Superior temporal gyrus (tissue), 1 donor: Measurements from ENCODE around the gene CCDC59.

Source experiments
- DNase-seq: peaks from one replicate; pipeline ENCODE4 v3.0.0-alpha.2; 2016; ENCODE audit errors: extremely low spot score

The CCDC59 gene

DNA sequence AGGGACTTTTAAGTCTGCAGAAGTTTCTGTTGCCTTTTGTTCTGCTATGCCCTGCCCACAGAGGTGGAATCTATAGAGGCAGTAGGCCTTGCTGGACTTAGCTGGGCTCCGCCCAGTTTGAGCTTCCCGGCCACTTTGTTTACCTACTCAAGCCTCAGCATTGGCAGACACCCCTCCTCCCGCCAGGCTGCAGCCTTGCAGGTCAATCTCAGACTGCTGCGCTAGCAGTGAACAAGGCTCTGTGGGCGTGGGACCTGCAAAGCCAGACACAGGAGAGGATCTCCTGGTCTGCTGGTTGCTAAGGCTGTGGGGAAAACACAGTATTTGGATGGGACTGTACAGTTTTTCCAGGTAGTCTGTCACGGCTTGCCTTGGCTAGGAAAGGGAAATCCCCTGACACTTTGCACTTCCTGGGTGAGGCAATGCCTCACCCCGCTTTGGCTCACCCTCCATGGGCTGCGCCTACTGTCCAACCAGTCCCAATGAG lies 43.7 kb downstream of the CCDC59 start:
- DNase-seq: no peak
